GM21423 (cell line): ENCODE data around the gene DNAJC4.
A peak's percentile ranks its signal among the peaks of the same experiment; 100 is the strongest.

Experiments used
- ATAC-seq: cut with Tn5 transposase; IDR thresholded peaks from one replicate; pipeline ENCODE4 v1.9.1; 2021; ENCODE audit warnings: mild to moderate bottlenecking, moderate library complexity; ENCODE audit not compliant: unreplicated experiment

Gene DNAJC4

DNA sequence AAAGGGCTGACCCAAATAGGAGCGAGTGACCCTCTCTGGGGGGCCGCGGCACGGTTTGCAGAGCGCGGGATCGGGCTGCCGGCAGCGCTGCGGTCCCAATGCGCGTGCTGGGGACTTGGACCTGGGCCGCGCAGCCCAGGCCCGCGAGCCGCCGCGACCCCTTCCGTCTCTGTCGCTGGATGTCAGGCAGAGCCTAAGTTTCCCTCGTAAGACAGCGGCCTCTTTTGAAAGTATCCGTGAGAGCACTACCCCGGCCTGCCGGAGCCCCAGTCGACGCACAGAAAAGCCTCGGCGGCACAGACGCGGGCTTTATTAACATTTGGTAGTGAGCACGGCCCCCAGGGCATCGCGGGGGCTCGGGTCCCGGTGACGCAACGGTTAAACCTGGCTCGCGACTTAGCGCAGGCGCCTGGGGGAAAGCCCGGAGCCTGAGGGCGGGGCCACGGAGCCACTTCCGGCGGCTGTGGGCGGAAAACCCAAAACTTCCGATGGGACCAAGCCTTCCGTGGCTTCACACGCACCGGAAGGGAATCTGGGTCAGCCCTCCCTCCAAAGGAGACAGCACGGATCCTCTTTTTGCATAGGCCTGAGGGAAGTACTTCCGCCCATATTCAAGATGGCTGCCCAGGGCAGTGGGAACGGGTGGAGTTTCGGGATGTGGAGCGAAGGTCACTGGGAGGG is 39.3 kb downstream of the DNAJC4 start:
- peak; percentile 64 for ATAC-seq

DNA sequence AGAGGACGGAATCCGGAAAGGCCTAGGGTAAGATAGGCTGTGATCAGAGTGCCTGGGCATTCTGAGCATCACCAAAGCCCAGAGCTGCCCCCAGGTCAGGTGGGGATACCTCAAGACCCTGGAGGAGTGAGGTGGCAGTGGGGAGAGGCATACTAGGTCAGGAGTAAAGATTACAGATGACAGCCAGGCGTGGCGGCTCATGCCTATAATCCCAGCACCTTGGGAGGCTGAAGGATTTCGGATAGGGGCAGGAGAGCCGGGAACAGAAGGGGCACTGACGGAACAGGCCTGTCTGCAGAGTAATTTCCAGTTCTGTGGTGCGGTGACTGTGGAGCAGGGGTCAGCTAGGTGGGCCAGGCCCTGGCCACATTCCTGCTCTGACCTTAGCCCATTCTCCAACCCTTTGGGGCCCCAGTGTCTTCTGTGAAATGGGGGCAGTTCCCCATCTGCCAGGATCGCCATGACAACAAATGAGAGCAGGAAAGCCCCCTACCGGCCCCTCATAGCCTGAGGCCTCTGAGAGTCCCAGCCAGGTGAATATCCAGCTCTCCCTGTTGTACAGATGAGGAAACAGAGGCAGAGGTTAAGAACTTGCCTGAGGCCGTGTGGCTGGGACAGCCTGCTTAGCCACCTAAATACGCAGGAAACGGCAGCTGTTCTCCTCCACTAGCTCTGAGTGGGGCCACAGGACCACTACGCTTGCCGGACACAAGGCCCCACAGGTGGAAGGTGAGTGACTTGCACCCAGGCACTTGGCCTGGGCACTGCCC is 44.9 kb downstream of the DNAJC4 start:
- no peak for ATAC-seq

DNA sequence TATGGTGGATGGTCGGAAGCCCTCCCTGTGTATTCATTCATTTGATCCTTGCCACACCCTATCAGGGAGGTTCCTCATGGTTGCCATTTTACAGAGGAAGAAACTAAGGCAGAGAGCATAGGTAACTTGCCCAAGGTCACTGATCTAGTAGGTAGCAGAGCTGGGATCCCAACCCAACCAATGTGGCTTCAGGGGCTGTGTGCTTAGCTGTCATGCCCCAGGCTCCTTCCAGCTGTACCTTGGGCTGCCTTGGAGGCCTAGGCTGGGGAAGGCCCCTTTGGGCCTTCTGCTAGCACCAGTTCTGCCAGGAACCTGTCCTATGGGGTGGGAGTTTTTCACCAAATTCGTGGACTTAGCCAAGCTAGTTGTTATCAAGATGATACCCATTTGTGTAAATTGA is 45.5 kb downstream of the DNAJC4 start:
- ATAC-seq = no peak

DNA sequence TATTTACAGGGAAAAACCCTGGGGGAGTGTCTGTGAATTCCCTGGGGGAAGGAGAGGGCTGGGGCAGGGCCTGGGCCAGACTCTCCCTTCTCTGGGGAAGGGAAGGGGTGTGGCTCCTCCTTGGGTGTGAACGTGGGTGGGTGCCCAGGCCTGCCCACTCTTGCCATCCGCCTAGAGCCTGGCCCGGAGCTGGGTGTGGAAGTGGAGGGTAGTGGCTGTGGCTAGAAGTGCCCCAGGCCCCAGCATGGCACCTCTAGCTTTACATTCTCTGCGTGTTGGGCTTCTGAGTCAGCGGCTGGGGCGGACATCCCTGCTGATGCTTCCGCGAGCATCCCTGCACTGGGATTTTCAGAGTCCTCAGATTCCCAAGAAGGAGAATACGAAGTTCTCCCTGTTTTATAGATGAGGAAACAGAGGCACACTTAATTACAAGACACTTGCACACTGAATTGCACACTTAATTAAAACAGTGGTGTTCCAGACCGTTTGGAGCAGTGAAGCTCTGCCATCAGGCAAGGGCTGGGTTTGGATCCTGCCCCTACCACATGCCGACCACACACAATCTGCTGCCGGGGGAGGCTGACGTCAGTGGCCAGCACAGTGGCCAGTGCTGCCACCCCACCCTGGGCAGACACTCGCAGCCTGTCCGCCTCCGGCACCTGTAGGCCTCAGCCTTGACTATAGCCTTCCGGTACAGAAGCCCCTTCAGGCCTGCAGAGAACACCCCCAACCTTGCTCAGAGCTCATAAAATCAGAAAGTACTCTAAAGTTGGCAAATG is 46.5 kb downstream of the DNAJC4 start:
- ATAC-seq = no peak

DNA sequence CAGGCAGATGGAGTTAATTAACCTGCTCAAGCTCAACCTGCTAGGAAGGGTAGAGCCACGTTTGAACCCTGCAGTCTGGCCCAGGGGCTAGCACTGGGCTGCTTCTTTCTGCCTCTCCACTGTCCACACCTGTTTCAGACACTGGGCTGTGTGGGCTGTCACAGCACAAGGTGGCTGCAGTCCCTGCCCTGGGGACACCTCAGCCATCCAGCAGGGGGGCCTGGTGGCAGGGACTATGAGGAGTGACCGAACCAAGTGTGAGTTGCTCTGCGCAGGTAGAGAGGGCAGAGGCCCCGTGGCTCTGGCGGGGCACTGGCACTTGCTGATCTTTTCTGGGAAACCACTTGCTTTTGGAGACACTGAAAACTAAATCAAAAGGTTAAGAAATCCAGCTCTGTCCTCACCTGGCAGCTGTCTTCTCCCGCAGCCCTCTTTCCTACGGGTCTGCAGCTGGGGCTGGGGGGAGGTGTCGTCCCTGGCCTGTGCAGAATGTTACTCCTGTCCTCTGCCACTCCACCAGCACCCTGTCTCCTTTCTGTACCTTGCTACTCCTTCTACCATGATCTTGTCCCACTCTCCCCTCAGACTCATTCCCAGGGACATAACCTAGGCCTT is 48.3 kb downstream of the DNAJC4 start:
- no peak for ATAC-seq

DNA sequence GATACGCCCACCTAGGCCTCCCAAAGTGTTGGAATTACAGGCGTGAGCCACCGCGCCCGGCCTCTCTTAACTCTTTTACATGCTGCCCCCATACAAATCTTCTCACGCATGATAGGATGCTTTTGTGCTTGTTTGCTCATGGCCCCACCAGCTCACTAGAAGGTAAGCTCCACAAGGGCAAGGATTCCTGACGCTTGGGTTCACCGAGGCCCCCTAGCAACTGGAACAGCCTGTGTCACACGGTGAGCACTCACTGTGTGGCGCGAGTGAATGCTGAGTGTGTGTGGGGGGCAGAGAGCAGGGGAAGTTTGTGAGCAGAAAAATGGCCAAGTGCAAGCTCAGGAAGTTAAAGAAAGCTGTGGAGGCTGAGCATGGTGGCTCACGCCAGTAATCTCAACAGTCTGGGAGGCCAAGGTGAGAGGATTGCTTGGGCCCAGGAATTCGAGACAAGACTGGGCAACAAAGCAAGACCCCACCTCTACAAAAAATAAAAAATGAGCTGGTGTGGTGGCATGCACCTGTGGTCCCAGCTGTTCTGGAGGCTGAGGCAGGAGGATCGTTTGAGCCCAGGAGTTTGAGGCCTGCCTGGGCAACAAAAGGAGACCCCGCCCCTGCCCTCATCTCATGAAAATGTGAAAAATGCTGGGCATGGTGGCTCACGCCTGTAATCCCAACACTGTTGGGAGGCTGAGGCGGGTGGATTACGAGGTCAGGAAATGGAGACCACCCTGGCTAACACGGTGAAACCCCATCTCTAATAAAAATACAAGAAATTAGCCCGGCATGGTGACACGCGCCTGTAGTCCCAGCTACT is 51.8 kb downstream of the DNAJC4 start:
- ATAC-seq = no peak

DNA sequence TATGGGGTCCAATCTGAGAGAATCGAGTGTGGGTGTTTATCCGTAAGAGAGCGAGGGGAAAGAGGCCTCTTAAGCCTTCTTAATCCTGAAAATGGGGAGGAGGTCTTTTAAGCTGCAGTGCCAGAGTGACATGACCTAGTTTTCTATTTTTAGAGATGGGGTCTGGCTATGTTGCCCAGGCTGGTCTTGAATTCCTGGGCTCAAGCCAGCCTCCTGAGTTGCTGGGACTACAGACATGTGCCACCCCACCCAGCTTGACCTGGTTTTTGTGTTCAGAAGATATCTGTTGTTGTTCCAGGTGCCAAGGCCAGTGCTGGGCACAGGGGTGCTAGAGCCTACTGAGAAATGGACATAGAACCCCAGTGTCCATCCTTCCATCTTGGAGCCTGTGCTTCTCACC is 52.7 kb downstream of the DNAJC4 start:
- no peak for ATAC-seq
